Subcutaneous abdominal adipose tissue (tissue), 5 donors: ENCODE results near the gene VMP1.
"Not testable (repeated sequence)": the region's sequence is repeated elsewhere in the genome, so short reads cannot be mapped to it uniquely, and the experiment has no call there.

Source experiments
- H3K27ac ChIP-seq: one replicate; pipeline ENCODE4 v1.7.0; 2013; ENCODE audit warnings: low read depth, mild to moderate bottlenecking, inconsistent platforms, low read length, moderate library complexity
- H3K27me3 ChIP-seq, 5 donors: one replicate each; pipeline ENCODE4 v1.7.0; 2013; ENCODE audit warnings: low read length in 5 of 5, inconsistent platforms in 1 of 5; ENCODE audit not compliant: control insufficient read depth in 5 of 5, insufficient read depth in 4 of 5
- H3K36me3 ChIP-seq, 5 donors: one replicate each; pipeline ENCODE4 v1.7.0; 2013; ENCODE audit warnings: low read length in 5 of 5; ENCODE audit not compliant: control insufficient read depth in 5 of 5, insufficient read depth in 5 of 5
- H3K4me1 ChIP-seq, 5 donors: one replicate each; pipeline ENCODE4 v1.7.0; 2013; ENCODE audit warnings: low read length in 5 of 5, mild to moderate bottlenecking in 3 of 5, moderate library complexity in 1 of 5; ENCODE audit not compliant: control insufficient read depth in 5 of 5, insufficient read depth in 5 of 5
- H3K4me3 ChIP-seq, 5 donors: one replicate each; pipeline ENCODE4 v1.7.0; 2013; ENCODE audit warnings: low read length in 5 of 5, low read depth in 1 of 5
- H3K9ac ChIP-seq, 5 donors: one replicate each; pipeline ENCODE4 v1.7.0; 2013; ENCODE audit warnings: low read length in 5 of 5, mild to moderate bottlenecking in 4 of 5, moderate library complexity in 3 of 5
- H3K9me3 ChIP-seq, 5 donors: one replicate each; pipeline ENCODE4 v1.7.0; 2013; ENCODE audit warnings: low read length in 5 of 5; ENCODE audit not compliant: control insufficient read depth in 5 of 5
- donor health status: healthy.
- donor health status: healthy.
- donor health status: healthy.
- donor health status: healthy.
- donor health status: healthy.

The VMP1 gene

GRCh38 chr17:59851439-59852375 is 144.3 kb downstream of the VMP1 start:
- no peaks in the 10 kb centered on the region for H3K27me3 ChIP-seq
- peak overlapping the region in 3 of 5 donors; percentile 51 to 64 (median 52) for H3K9ac ChIP-seq
- peaks cover 13 to 59% (median 46%) of the 10 kb centered on the region in 5 donors for H3K4me1 ChIP-seq
- no peaks in the 10 kb centered on the region for H3K9me3 ChIP-seq
- no peaks in the 10 kb centered on the region for H3K36me3 ChIP-seq
- H3K27ac ChIP-seq: peak overlapping the region; percentile 66
- H3K4me3 ChIP-seq: peak overlapping the region in 3 of 5 donors; percentile 1 to 19 (median 11)

GRCh38 chr17:59852847-59853167 is 145.4 kb downstream of the VMP1 start:
- not testable (repeated sequence) for H3K27me3 ChIP-seq, H3K9me3 ChIP-seq, H3K9ac ChIP-seq, H3K36me3 ChIP-seq, H3K4me3 ChIP-seq
- peaks cover 9 to 48% (median 37%) of the 10 kb centered on the region in 5 donors for H3K4me1 ChIP-seq
- H3K27ac ChIP-seq: peak overlapping the region; percentile 66

- H3K9ac ChIP-seq: no peak overlapping the region
- peak overlapping the region; percentile 66 for H3K27ac ChIP-seq
Measured at GRCh38 chr17:59853168-59853918, 145.9 kb downstream of the VMP1 start.

GRCh38 chr17:59853919-59854729 is 146.7 kb downstream of the VMP1 start:
- peak overlapping the region; percentile 66 for H3K27ac ChIP-seq
- not testable (repeated sequence) for H3K27me3 ChIP-seq, H3K4me3 ChIP-seq, H3K36me3 ChIP-seq, H3K9ac ChIP-seq, H3K9me3 ChIP-seq
- peaks cover 8 to 39% (median 29%) of the 10 kb centered on the region in 5 donors for H3K4me1 ChIP-seq

More at GRCh38 chr17:59853168-59853918, 145.9 kb downstream of the VMP1 start:
- no peak overlapping the region for H3K4me3 ChIP-seq
- H3K27me3 ChIP-seq: no peaks in the 10 kb centered on the region
- no peaks in the 10 kb centered on the region for H3K36me3 ChIP-seq
- no peaks in the 10 kb centered on the region for H3K9me3 ChIP-seq
- peaks cover 8 to 45% (median 34%) of the 10 kb centered on the region in 5 donors for H3K4me1 ChIP-seq

- Histone ChIP-seq H3K4me3 (no peak overlapping the region), H3K27me3 (no peaks in the 10 kb centered on the region), H3K9me3 (no peaks in the 10 kb centered on the region), H3K9ac (no peak overlapping the region), H3K4me1 (peaks cover 2 to 25% (median 19%) of the 10 kb centered on the region in 5 donors), H3K27ac (no peak overlapping the region), H3K36me3 (peaks cover 0 to 11% (median 4%) of the 10 kb centered on the region in 5 donors)
Measured at GRCh38 chr17:59856859-59857794, 149.7 kb downstream of the VMP1 start.

- Histone ChIP-seq H3K9ac (no peak overlapping the region), H3K27ac (no peak overlapping the region), H3K9me3 (no peaks in the 10 kb centered on the region), H3K4me1 (peaks cover 2 to 15% (median 12%) of the 10 kb centered on the region in 5 donors), H3K27me3 (no peaks in the 10 kb centered on the region), H3K36me3 (peaks cover 2 to 16% (median 7%) of the 10 kb centered on the region in 5 donors), H3K4me3 (no peak overlapping the region)
Measured at GRCh38 chr17:59858167-59858816, 150.8 kb downstream of the VMP1 start.

GRCh38 chr17:59858932-59859331 is 151.5 kb downstream of the VMP1 start:
- H3K27me3 ChIP-seq: no peaks in the 10 kb centered on the region
- H3K4me1 ChIP-seq: peaks cover 0 to 10% (median 5%) of the 10 kb centered on the region in 5 donors
- no peak overlapping the region for H3K9ac ChIP-seq
- no peaks in the 10 kb centered on the region for H3K9me3 ChIP-seq
- peaks cover 2 to 16% (median 7%) of the 10 kb centered on the region in 5 donors for H3K36me3 ChIP-seq
- no peak overlapping the region for H3K4me3 ChIP-seq
- no peak overlapping the region for H3K27ac ChIP-seq

GRCh38 chr17:59859444-59860025 is 152.1 kb downstream of the VMP1 start:
- peaks cover 2 to 16% (median 7%) of the 10 kb centered on the region in 5 donors for H3K36me3 ChIP-seq
- H3K4me3 ChIP-seq: no peak overlapping the region
- no peak overlapping the region for H3K27ac ChIP-seq
- H3K9ac ChIP-seq: no peak overlapping the region
- H3K4me1 ChIP-seq: peaks cover 0 to 10% (median 5%) of the 10 kb centered on the region in 5 donors
- H3K27me3 ChIP-seq: no peaks in the 10 kb centered on the region
- H3K9me3 ChIP-seq: no peaks in the 10 kb centered on the region
